Glomerular visceral epithelial cell (primary cell): ENCODE results near the gene ZNF335.
"Not testable (repeated sequence)": the region's sequence is repeated elsewhere in the genome, so short reads cannot be mapped to it uniquely, and the experiment has no call there.

Experiments used
- DNase-seq: peaks from one replicate; pipeline ENCODE4 v3.0.0-alpha.2; 2016; ENCODE audit errors: extremely low spot score

ZNF335 gene

DNA sequence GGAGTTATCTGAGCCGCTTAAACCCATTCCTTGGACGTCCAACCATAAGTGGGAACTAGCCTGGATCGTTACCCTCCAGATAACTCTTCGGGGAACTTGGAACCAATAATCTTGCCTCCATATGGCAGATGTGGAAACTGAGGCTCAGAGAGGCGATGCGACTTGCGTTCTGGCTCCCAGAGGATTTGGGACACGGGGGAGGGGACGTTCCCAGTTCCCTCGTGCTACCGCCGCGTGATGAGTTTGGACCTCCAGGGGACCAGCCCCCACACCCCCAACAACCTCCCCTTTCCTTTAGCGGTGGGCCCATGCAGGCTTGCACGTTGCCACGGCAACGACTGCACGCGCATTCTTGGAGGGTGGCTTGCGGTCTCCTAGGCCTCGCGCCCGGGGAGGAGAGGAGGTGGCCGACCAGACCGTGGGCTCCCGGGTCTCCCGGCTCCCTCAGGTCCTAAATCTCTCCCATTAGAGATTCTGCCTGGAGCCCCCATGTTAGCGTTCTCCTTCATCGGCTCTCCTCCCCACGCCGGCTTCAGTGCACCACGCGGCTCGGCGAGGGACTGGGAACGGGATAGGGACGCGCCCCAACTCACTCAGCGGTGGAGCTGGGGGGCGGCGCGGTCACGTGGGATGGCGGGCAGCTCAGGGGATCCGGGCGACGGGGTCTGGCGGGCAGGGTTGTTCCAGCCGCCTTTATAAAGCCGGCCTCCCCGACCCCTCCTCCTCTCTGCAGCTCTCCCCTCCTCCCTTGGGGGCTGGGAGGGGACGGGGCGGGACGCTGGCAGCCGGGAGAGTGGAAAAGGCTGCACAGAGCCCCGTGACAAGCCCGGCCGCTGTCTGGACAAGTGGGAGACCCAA, 60.3 kb downstream of the ZNF335 start, which contains the start of gene PLTP:
TSS of gene PLTP (minus strand) at position 670 of the 858 bp plus-strand sequence. CDS start 703 bp downstream, outside the sequence.
- peak; percentile 64 for DNase-seq

GRCh38 chr20:45910670-45911485, 61.1 kb downstream of the ZNF335 start:
- peak; percentile 97 for DNase-seq

GRCh38 chr20:45909817-45910669, 62.0 kb downstream of the ZNF335 start:
- DNase-seq, result no peak

DNA sequence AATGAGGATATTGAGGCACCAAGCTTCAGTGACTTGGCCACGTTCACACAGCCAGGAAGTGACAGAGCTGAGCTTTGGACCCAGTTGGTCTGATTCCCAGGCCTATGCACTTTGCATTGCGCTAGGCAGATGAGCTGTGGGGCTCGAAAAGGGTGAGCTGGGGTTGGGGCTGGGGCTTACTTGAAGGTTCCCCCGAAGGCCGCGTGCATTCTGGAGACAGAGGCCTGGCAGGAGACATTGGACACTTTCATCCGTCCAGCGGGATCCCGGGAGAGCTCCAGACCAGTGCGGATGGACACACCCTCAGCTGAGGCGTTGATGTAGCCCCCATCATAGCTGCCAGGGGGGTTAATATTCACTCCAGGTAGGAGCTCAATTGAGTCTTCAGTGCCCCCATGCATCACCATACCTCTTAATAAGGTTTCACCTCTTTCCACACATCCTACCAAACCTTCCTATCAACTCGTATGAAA, 62.6 kb downstream of the ZNF335 start:
- DNase-seq, result no peak

DNA sequence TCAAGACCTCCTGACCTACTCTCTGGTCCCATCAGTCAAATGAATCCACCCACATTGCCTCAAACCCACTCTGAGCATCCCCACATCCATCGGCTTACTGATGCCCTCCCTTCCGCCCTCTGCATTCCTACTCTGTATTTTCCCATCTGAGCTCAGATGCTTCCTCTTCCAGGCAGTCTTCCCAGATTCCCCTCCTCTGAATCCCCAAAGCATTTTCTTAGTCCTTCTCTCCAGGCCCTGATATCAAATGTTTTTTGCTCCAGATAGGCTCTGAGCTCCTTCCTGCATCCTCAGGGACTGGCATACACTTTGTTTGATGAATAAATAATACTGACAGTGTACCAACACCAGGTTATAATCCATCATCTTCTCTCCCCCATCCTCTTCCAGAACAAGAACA, 63.9 kb downstream of the ZNF335 start:
- no peak for DNase-seq

GRCh38 chr20:45907219-45907948, 64.6 kb downstream of the ZNF335 start:
- no peak for DNase-seq

DNA sequence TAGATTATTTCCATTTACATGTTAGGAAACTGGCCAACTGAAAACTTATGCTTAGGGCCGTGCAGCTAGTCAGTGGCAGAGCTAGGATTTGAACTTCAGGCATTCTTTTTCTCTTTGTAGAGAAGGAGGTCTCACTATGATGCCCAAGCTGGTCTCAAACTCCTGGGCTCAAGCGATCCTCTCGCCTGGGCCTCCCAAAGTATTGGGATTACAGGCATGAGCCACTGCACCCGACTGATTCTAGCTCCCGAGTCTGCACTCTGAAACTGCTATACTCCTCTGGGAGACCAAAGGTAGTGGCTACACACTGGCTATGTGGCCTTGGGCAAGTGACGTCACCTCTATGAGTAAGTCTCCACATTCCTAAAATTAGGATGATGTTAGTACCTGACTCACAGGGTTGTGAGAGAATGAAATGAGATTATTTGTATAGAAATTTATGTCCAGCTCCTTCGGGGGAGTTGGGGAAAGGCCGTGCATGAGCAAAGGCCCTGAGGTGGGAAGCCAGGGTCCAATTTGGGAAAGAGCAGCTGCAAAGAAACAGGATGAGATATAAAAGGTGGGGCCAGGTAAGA, 66.4 kb downstream of the ZNF335 start:
- DNase-seq, result peak; percentile 76

DNA sequence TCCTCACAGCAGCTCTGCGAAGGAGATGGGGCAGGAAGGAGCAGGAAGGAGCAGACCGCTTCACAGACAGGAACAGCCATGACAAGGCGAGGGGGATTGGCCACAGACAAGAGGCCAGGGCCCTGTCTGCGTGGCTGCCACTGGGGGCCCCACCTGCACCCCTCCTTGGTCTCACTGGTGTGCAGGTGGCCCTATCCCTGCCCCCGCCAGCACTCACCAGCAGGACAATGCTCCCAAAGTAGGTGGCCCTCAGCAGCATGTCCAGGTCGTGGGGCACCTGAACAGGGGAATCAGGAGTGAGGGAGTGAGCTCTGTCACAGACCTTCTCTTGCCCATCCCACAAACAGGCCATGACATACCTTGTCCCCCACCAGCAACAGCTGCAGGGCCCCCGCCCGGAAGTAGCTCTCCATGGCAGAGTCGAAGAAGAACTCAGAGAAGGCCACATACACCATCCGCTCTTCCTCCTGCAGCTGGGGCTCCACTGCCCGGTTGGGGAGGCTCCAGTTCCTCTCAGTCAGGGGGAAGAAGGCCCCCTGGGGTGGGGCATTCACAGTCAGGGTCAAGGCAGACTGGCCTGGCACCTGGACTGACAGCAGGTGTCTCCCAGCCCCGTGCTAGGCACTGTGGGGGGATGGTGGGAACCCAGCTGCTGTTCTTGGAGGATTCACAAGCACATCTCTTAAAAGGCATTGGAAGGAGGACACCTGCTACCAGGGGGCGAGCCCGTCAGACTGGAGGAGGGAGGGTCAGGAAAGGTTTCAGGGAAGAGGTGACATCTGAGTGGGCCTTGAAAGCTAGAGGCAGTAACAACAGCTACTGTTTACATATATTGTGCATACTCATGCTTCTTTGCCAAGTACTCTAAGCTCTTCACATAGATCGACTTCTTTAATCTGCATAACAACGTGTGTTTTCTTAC, 67.2 kb downstream of the ZNF335 start:
- no peak for DNase-seq

- DNase-seq, result no peak
These were observed 69.8 kb downstream of the ZNF335 start for GRCh38 chr20:45902199-45902701.

DNA sequence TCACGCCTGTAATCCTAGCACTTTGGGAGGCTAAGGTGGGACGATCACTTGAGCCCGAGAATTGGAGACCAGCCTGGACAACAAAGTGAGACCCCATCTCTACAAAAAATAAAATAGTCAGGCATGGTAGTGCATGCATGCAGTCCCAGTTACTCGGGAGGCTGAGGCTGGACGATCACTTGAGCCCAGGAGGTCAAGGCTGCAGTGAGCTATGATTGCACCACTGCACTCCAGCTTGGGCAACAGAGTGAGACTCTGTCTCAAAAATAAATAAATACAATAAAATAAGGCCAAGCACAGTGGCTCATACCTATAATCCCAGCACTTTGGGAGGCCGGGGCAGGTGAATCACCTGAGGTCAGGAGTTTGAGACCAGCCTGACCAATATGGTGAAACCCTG, 70.7 kb downstream of the ZNF335 start:
- DNase-seq, result not testable (repeated sequence)

DNA sequence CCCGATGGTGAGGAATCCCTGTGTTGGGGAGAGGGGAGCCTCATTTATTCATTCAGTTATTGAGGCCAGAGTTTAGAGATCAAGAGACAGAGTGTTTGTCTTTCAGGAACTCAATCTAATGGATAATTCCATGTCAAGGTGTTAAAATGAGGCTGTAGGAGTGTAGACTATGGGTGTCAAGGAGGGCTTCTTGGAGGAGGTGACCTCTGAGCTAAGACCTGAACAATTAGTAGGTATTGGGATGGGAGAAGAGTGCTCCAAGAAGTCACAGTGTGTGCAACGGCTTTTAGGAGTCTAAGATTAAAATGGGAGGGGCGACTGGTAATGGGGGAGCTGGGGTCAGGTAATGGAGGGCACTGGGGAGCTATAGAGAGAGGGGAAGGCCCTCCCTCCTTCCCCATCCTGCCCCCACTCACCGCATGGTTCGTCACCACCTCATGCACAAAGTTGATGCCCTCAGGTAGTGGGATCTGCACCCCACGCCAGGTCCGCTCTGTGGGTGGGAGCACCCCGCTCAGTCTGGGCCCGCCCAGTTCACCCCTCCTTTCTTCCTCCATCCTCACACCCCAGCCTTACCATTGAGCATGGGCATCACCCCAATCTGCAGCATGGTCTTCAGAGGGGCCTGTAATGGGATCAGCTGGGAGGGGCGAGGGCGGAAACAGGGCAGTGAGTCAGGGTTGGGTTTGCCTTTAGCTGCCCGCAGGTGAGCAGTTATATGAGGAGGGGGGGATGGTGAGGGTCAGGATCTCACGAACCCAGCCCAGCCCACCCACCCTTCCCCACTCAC, 72.8 kb downstream of the ZNF335 start:
- DNase-seq, result no peak
